Measurements from ENCODE around the gene IPPK. TPM values are rescaled to one million over a fixed set of nuclear protein-coding genes. Genes with fewer than 3 reads are reported as not detected.

Gene IPPK
- total and polyA plus RNA-seq, 7 experiments from 2014 or later, result 2.8 to 12.8 (median 7.4) TPM

DNA sequence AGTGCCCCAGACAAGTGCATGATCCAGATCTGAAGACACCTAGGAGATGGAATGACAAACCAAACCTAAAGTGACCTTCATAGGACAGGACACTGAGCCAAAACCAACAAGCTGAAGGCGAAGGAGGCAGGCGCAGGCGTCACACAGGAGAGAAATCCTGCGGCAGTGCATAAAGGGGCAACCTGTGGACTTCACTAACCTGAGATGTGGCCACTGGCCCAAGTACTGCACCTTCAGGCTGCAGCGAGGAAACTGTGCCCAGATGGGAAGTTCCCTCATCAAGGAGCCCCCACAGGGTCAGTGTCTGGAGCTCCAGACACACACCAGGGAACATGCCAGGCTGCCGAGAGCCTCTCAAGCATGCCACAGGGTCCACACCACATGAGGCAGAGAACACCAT, 3.7 kb downstream of the IPPK start:
- H3K4me1 ChIP-seq (ENCODE audit: control insufficient read depth in 2 of 2, insufficient read depth in 2 of 2, low read length in 2 of 2), result peaks cover 22 to 30% of the 10 kb centered on the region in 2 donors
- peaks cover 0 to 2% (median 0%) of the 10 kb centered on the region in 11 donors for H3K9me3 Mint-ChIP-seq
- H3K9me3 ChIP-seq (ENCODE audit: control insufficient read depth in 2 of 3, low read length in 3 of 3), result no peaks in the 10 kb centered on the region
- POLR2A ChIA-PET, result no interaction called here
- peaks cover 0 to 27% (median 0%) of the 10 kb centered on the region in 3 experiments for H3K36me3 ChIP-seq (ENCODE audit: control insufficient read depth in 2 of 3, insufficient read depth in 3 of 3, low read length in 3 of 3)
- CTCF ChIA-PET, result interaction anchor here (1.0 to 1.4 kb wide), 2 partner anchors 9 to 32 kb away, joined by 3 to 4 read pairs; no protein-coding TSS in a partner anchor
- no peaks in the 10 kb centered on the region for H3K27me3 Mint-ChIP-seq
- ATAC-seq, result no peak
- H3K4me3 ChIP-seq (ENCODE audit: low read length), result no peak overlapping the region
- intact Hi-C loops (cut with micrococcal nuclease), result no loop called here
- no peak for DNase-seq
- peak overlapping the region in 4 of 10 donors; percentile 12 to 64 (median 30) for H3K4me3 Mint-ChIP-seq
- peaks cover 43 to 72% (median 56%) of the 10 kb centered on the region in 7 donors for H3K4me1 Mint-ChIP-seq
- peak overlapping the region in 5 of 9 donors; percentile 66 to 84 (median 76) for H3K27ac Mint-ChIP-seq
- H3K36me3 Mint-ChIP-seq, result peaks cover 0 to 5% (median 3%) of the 10 kb centered on the region in 5 donors
- no peak overlapping the region for H3K27ac ChIP-seq (ENCODE audit: low read depth, low read length)
- H3K27me3 ChIP-seq (ENCODE audit: control insufficient read depth in 2 of 2, insufficient read depth in 2 of 2, low read length in 2 of 2), result no peaks in the 10 kb centered on the region

GRCh38 chr9:92665836-92666235, 4.1 kb downstream of the IPPK start:
- H3K36me3 Mint-ChIP-seq, result peaks cover 0 to 5% (median 3%) of the 10 kb centered on the region in 5 donors
- DNase-seq (no peak), ATAC-seq (no peak)
- POLR2A ChIA-PET, result no interaction called here
- H3K4me3 ChIP-seq (ENCODE audit: low read length), result no peak overlapping the region
- no peak overlapping the region for H3K27ac ChIP-seq (ENCODE audit: low read depth, low read length)
- intact Hi-C loops (cut with micrococcal nuclease), result no loop called here
- peaks cover 43 to 74% (median 56%) of the 10 kb centered on the region in 7 donors for H3K4me1 Mint-ChIP-seq
- peak overlapping the region in 5 of 10 donors; percentile 12 to 64 (median 29) for H3K4me3 Mint-ChIP-seq
- H3K9me3 Mint-ChIP-seq, result peaks cover 0 to 2% (median 0%) of the 10 kb centered on the region in 11 donors
- no peaks in the 10 kb centered on the region for H3K9me3 ChIP-seq (ENCODE audit: control insufficient read depth in 2 of 3, low read length in 3 of 3)
- H3K4me1 ChIP-seq (ENCODE audit: control insufficient read depth in 2 of 2, insufficient read depth in 2 of 2, low read length in 2 of 2), result peaks cover 22 to 26% of the 10 kb centered on the region in 2 donors
- CTCF ChIA-PET, result interaction anchor here (1.4 kb wide), 1 partner anchor 32 kb away, joined by 3 read pairs; no protein-coding TSS in a partner anchor
- H3K36me3 ChIP-seq (ENCODE audit: control insufficient read depth in 2 of 3, insufficient read depth in 3 of 3, low read length in 3 of 3), result peaks cover 0 to 29% (median 0%) of the 10 kb centered on the region in 3 experiments
- no peaks in the 10 kb centered on the region for H3K27me3 ChIP-seq (ENCODE audit: control insufficient read depth in 2 of 2, insufficient read depth in 2 of 2, low read length in 2 of 2)
- H3K27me3 Mint-ChIP-seq, result no peaks in the 10 kb centered on the region
- H3K27ac Mint-ChIP-seq, result peak overlapping the region in 6 of 9 donors; percentile 63 to 84 (median 76)

DNA sequence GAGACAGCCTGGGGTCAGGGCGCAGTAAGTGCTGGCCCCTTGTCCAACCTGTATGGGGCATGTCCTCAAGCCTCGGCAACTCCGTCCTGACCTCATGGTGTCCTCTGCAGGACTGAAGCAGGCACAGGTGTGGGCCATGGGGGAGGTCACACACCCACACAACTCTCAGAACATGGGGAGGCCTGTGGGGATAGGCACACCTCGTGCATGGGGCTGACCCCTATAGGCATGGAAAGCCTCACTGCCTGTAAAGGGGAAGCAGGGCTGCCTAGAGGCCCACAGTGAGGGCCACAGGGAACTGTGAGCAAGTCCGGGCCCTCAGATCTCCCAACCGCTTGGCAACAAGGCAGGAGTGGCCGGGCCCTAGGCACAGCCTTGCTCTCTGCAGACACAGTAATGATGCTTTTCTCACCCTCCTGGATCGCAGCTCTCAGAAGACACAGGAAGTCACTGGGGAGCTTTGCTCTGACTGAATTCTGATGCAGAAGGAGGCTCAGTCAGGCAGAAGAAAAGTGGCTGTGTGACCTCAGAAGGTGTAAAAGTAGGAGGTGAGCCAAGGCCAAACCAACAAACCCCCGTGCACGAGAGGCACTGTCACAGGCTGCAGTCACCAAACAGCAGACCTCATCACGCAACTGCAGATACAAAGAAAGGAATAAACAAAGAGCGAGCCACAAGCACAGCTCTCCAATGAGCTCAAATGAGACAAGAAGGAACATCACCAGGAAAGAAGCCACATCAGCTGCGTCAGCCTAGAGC, 5.4 kb downstream of the IPPK start:
- ATAC-seq (peak; percentile 51), DNase-seq (peak in 7 of 9 donors; percentile 24 to 47 (median 38))
- H3K4me3 Mint-ChIP-seq, result peak overlapping the region in 7 of 10 donors; percentile 1 to 63 (median 31)
- Histone ChIP-seq H3K4me1 (ENCODE audit: control insufficient read depth in 2 of 2, insufficient read depth in 2 of 2, low read length in 2 of 2) (peaks cover 18 to 25% of the 10 kb centered on the region in 2 donors), H3K9me3 (ENCODE audit: control insufficient read depth in 2 of 3, low read length in 3 of 3) (no peaks in the 10 kb centered on the region), H3K27me3 (ENCODE audit: control insufficient read depth in 2 of 2, insufficient read depth in 2 of 2, low read length in 2 of 2) (no peaks in the 10 kb centered on the region), H3K4me3 (ENCODE audit: low read length) (no peak overlapping the region), H3K36me3 (ENCODE audit: control insufficient read depth in 2 of 3, insufficient read depth in 3 of 3, low read length in 3 of 3) (peaks cover 0 to 23% (median 0%) of the 10 kb centered on the region in 3 experiments), H3K27ac (ENCODE audit: low read depth, low read length) (peak overlapping the region; percentile 19)
- intact Hi-C loops (cut with micrococcal nuclease), result no loop called here
- peaks cover 46 to 75% (median 59%) of the 10 kb centered on the region in 7 donors for H3K4me1 Mint-ChIP-seq
- ChIA-PET CTCF (no interaction called here), POLR2A (no interaction called here)
- H3K36me3 Mint-ChIP-seq, result peaks cover 0 to 5% (median 3%) of the 10 kb centered on the region in 5 donors
- H3K9me3 Mint-ChIP-seq, result peaks cover 0 to 2% (median 0%) of the 10 kb centered on the region in 11 donors
- no peaks in the 10 kb centered on the region for H3K27me3 Mint-ChIP-seq
- H3K27ac Mint-ChIP-seq, result peak overlapping the region; percentile 17 to 92 (median 73)

- DNase-seq (no peak), ATAC-seq (no peak)
- intact Hi-C loops (cut with micrococcal nuclease), result no loop called here
- H3K4me3 Mint-ChIP-seq, result no peak overlapping the region
- peaks cover 0 to 2% (median 0%) of the 10 kb centered on the region in 11 donors for H3K9me3 Mint-ChIP-seq
- peak overlapping the region in 3 of 9 donors; percentile 15 to 59 (median 22) for H3K27ac Mint-ChIP-seq
- Histone ChIP-seq H3K4me3 (ENCODE audit: low read length) (no peak overlapping the region), H3K4me1 (ENCODE audit: control insufficient read depth in 2 of 2, insufficient read depth in 2 of 2, low read length in 2 of 2) (peaks cover 14 to 21% of the 10 kb centered on the region in 2 donors), H3K27me3 (ENCODE audit: control insufficient read depth in 2 of 2, insufficient read depth in 2 of 2, low read length in 2 of 2) (no peaks in the 10 kb centered on the region), H3K36me3 (ENCODE audit: control insufficient read depth in 2 of 3, insufficient read depth in 3 of 3, low read length in 3 of 3) (peaks cover 0 to 22% (median 0%) of the 10 kb centered on the region in 3 experiments), H3K27ac (ENCODE audit: low read depth, low read length) (peak overlapping the region; percentile 19), H3K9me3 (ENCODE audit: control insufficient read depth in 2 of 3, low read length in 3 of 3) (no peaks in the 10 kb centered on the region)
- POLR2A ChIA-PET, result no interaction called here
- CTCF ChIA-PET, result interaction anchor here (0.6 kb wide), 1 partner anchor 49 kb away, joined by 3 read pairs; no protein-coding TSS in a partner anchor
- peaks cover 0 to 5% (median 3%) of the 10 kb centered on the region in 5 donors for H3K36me3 Mint-ChIP-seq
- peaks cover 40 to 71% (median 54%) of the 10 kb centered on the region in 7 donors for H3K4me1 Mint-ChIP-seq
- no peaks in the 10 kb centered on the region for H3K27me3 Mint-ChIP-seq
Observed at GRCh38 chr9:92663951-92664350, 6.0 kb downstream of the IPPK start.

DNA sequence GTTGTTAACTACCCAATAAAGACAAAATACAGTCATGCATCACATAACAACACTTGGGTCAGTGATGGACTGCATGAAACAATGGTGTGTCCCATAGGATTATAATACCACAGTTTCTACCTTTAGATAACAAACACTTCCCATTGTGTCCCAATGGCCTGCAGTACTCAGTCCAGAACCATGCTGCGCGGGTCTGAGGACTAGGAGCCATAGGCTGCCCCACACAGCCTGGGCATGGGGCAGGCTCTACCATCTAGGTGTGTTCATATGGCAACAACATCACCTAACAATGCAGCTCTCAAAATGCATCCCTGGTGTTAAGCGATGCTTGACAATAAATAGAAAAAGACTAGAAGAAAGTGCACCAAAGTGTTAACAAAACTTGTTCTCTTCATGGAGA, 6.8 kb downstream of the IPPK start:
- Mint-ChIP-seq H3K27me3 (no peaks in the 10 kb centered on the region), H3K4me3 (no peak overlapping the region), H3K27ac (peak overlapping the region in 3 of 9 donors; percentile 23 to 56 (median 48)), H3K9me3 (peaks cover 0 to 2% (median 0%) of the 10 kb centered on the region in 11 donors), H3K36me3 (peaks cover 0 to 5% (median 1%) of the 10 kb centered on the region in 5 donors), H3K4me1 (peaks cover 33 to 63% (median 46%) of the 10 kb centered on the region in 7 donors)
- no peak for ATAC-seq
- ChIA-PET POLR2A (no interaction called here), CTCF (no interaction called here)
- DNase-seq, result no peak
- no peaks in the 10 kb centered on the region for H3K27me3 ChIP-seq (ENCODE audit: control insufficient read depth in 2 of 2, insufficient read depth in 2 of 2, low read length in 2 of 2)
- no peak overlapping the region for H3K27ac ChIP-seq (ENCODE audit: low read depth, low read length)
- intact Hi-C loops (cut with micrococcal nuclease), result no loop called here
- H3K4me1 ChIP-seq (ENCODE audit: control insufficient read depth in 2 of 2, insufficient read depth in 2 of 2, low read length in 2 of 2), result peaks cover 8 to 17% of the 10 kb centered on the region in 2 donors
- H3K9me3 ChIP-seq (ENCODE audit: control insufficient read depth in 2 of 3, low read length in 3 of 3), result no peaks in the 10 kb centered on the region
- H3K4me3 ChIP-seq (ENCODE audit: low read length), result no peak overlapping the region
- peaks cover 0 to 28% (median 0%) of the 10 kb centered on the region in 3 experiments for H3K36me3 ChIP-seq (ENCODE audit: control insufficient read depth in 2 of 3, insufficient read depth in 3 of 3, low read length in 3 of 3)

DNA sequence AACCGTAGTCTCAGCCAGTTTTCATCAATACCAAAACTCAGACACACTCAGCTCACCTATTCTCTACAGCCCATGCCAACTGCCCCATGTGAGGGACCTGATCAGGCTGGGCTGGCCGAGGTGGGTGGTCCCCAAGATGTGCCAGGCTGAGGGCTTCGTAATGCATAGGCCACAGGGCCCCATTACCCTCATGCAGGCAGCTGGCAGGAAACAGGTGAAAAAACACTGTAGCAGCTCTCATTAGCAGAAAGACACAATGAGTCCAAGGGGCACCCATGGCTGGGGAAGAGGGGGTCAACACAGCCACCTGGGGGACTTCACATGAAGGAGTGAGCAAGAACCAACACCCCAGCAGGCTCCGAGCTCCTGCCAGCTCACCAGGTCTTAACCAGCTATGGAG, 8.2 kb downstream of the IPPK start:
- Mint-ChIP-seq H3K4me3 (no peak overlapping the region), H3K27ac (peak overlapping the region in 1 of 9 donors; percentile 27), H3K9me3 (peaks cover 0 to 2% (median 0%) of the 10 kb centered on the region in 11 donors), H3K4me1 (peaks cover 26 to 52% (median 37%) of the 10 kb centered on the region in 7 donors), H3K27me3 (no peaks in the 10 kb centered on the region), H3K36me3 (peaks cover 0 to 11% (median 1%) of the 10 kb centered on the region in 5 donors)
- no peaks in the 10 kb centered on the region for H3K9me3 ChIP-seq (ENCODE audit: control insufficient read depth in 2 of 3, low read length in 3 of 3)
- DNase-seq (no peak), ATAC-seq (no peak)
- intact Hi-C loops (cut with micrococcal nuclease), result no loop called here
- H3K27me3 ChIP-seq (ENCODE audit: control insufficient read depth in 2 of 2, insufficient read depth in 2 of 2, low read length in 2 of 2), result no peaks in the 10 kb centered on the region
- ChIA-PET POLR2A (no interaction called here), CTCF (no interaction called here)
- H3K4me1 ChIP-seq (ENCODE audit: control insufficient read depth in 2 of 2, insufficient read depth in 2 of 2, low read length in 2 of 2), result peaks cover 8 to 17% of the 10 kb centered on the region in 2 donors
- H3K4me3 ChIP-seq (ENCODE audit: low read length), result no peak overlapping the region
- H3K36me3 ChIP-seq (ENCODE audit: control insufficient read depth in 2 of 3, insufficient read depth in 3 of 3, low read length in 3 of 3), result peaks cover 0 to 33% (median 0%) of the 10 kb centered on the region in 3 experiments
- no peak overlapping the region for H3K27ac ChIP-seq (ENCODE audit: low read depth, low read length)

All from naive thymus-derived CD4-positive, alpha-beta T cell (primary cell).